Measurements from ENCODE around the gene AFF3.

The AFF3 gene

GRCh38 chr2:99722476-99722875, 419.9 kb downstream of the AFF3 start:
- TF ChIP-seq CTCF (IDR thresholded peaks at IDR 0.05; ENCODE audit: insufficient read depth, low read depth, low read length, missing control alignments), result no peak
- no peak for DNase-seq (ENCODE audit: low read depth)

DNA sequence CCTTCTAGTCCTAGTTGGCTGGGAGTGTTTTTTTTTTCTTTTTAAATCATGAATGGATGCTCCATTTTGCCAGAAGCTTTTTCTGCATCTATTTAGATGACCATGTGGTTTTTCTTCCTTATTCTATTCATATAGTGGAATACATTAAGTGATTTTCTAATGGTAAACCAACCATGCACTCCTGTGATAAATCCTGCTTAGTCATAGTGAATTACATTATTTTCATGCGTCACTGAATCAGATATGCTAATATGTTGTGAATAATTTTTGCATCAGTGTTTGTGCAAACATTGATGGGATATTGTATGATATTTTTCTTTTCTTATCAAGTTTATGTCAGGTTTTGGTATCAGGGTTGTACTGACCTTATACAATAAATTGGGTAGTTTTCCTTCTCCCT, 423.3 kb downstream of the AFF3 start:
- DNase-seq (ENCODE audit: low read depth), result no peak
- TF ChIP-seq CTCF (IDR thresholded peaks at IDR 0.05; ENCODE audit: insufficient read depth, low read depth, low read length, missing control alignments), result no peak
- H3K4me3 ChIP-seq (ENCODE audit: low read depth, low read length), result no peak overlapping the region

More at GRCh38 chr2:99722476-99722875, 419.9 kb downstream of the AFF3 start:
- H3K4me3 ChIP-seq (ENCODE audit: low read depth, low read length), result no peak overlapping the region

DNA sequence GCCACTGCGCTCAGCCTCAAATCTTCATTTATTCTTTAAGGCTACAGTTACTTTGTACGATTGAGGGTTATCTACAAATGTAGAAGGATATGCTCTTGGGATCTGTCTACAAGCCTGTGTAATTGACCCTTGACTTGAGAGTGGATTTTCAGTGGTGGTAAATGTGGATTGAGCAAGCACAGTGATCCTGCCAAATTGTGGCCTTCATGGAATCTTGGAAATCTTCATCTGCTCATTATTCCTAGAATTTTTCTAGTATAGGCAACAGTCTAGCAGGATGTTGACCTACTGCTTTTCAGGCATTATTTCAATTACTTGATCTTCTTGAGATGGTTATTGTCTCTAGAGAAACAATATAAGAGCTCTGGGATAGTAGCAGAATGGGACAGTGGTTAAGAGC, 426.4 kb downstream of the AFF3 start:
- TF ChIP-seq CTCF (IDR thresholded peaks at IDR 0.05; ENCODE audit: insufficient read depth, low read depth, low read length, missing control alignments), result no peak
- no peak overlapping the region for H3K4me3 ChIP-seq (ENCODE audit: low read depth, low read length)
- no peak for DNase-seq (ENCODE audit: low read depth)

GRCh38 chr2:99714349-99714748, 428.0 kb downstream of the AFF3 start:
- no peak overlapping the region for H3K4me3 ChIP-seq (ENCODE audit: low read depth, low read length)
- DNase-seq (ENCODE audit: low read depth), result no peak
- TF ChIP-seq CTCF (IDR thresholded peaks at IDR 0.05; ENCODE audit: insufficient read depth, low read depth, low read length, missing control alignments), result no peak

- DNase-seq (ENCODE audit: low read depth), result no peak
- no peak for TF ChIP-seq CTCF (IDR thresholded peaks at IDR 0.05; ENCODE audit: insufficient read depth, low read depth, low read length, missing control alignments)
- no peak overlapping the region for H3K4me3 ChIP-seq (ENCODE audit: low read depth, low read length)
Observed at GRCh38 chr2:99711144-99711543, 431.2 kb downstream of the AFF3 start.

DNA sequence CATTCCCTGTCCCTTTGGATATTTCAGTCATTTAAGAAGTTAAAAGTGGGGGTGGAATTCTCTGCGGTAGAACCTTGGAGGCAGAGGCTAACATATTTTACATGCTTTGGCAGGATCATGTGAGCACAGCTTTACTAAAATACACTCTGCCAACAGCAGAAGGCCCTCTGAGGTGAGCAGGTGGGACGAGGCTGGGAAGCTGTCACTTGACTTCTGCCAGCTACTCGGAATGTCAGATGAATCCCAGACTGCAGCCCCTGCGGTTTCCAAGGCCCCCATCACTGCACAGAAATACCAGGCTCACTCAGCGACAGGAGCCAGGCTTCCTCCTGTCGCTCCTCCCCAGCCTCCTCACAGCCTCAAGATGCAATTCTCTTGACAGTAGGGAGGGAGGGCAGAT, 431.7 kb downstream of the AFF3 start:
- TF ChIP-seq CTCF (IDR thresholded peaks at IDR 0.05; ENCODE audit: insufficient read depth, low read depth, low read length, missing control alignments), result no peak
- H3K4me3 ChIP-seq (ENCODE audit: low read depth, low read length), result no peak overlapping the region
- DNase-seq (ENCODE audit: low read depth), result no peak

DNA sequence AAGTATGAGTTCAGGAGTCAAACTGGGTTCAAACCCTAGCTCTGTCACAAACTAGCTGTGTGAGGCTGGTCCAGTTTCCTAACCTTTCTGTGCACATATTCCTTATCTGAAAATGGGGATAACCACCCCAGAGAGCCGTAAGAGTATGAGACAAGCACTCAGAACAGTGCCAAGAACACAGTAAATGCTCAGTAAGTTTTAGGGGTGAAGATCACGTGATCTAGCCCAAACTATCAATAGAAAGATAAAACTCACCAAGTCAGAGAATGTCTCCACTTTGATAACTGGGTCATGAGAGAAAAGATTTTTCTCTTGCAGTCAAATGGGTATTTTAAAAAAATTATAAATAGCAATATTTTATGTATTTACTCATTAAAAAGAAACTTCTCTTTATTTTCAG, 433.2 kb downstream of the AFF3 start:
- no peak for TF ChIP-seq CTCF (IDR thresholded peaks at IDR 0.05; ENCODE audit: insufficient read depth, low read depth, low read length, missing control alignments)
- no peak for DNase-seq (ENCODE audit: low read depth)
- no peak overlapping the region for H3K4me3 ChIP-seq (ENCODE audit: low read depth, low read length)

Measured in GM12865 (cell line).